Ascending aorta (tissue), 2 donors: ENCODE measurements around the gene KRTAP12-2. TPM values are rescaled to one million over a fixed set of nuclear protein-coding genes. Genes with fewer than 3 reads are reported as not detected.

Source experiments
- DNase-seq, 2 donors: peaks; one replicate each; pipeline ENCODE4 v3.0.0-alpha.2; 2019; ENCODE audit warnings: low spot score in 2 of 2
- H3K27ac ChIP-seq, 2 donors: fragments of 200-600 bp; sonication (generic); one replicate each; pipeline ENCODE4 v1.5.1; 2016 to 2017; ENCODE audit warnings: mild to moderate bottlenecking in 1 of 2
- H3K27me3 ChIP-seq: fragments of 200-600 bp; sonication (generic); one replicate; pipeline ENCODE4 v1.5.1; 2017
- H3K36me3 ChIP-seq, 2 donors: fragments of 200-600 bp; sonication (generic); one replicate each; pipeline ENCODE4 v1.5.1; 2016
- H3K4me1 ChIP-seq, 2 donors: fragments of 200-600 bp; sonication (generic); one replicate each; pipeline ENCODE4 v1.5.1; 2016 to 2017; ENCODE audit warnings: mild to moderate bottlenecking in 1 of 2
- H3K4me3 ChIP-seq, 2 donors: fragments of 200-600 bp; sonication (generic); one replicate each; pipeline ENCODE4 v1.5.1; 2016 to 2017; ENCODE audit warnings: mild to moderate bottlenecking in 1 of 2
- H3K9me3 ChIP-seq, 2 donors: fragments of 200-600 bp; sonication (generic); one replicate each; pipeline ENCODE4 v1.5.1; 2016
- intact Hi-C: fragments of 100-400 bp; cut with DNase I; formaldehyde crosslinking; loops from one replicate; pipeline ENCODE4 v1.15.1; 2023
- total RNA-seq: library from RNA; depleted of rRNA; stranded (reverse); fragments of >200 nt; gene quantifications from one replicate; pipeline ENCODE4 v1.1.0, GENCODE V29; 2016
- TF ChIP-seq, protein P1 (sequence below), 3 experiments: fragments of 200-600 bp in 2 of 3; fragments of 450-650 bp in 1 of 3; sonication (generic) in 2 of 3; IDR thresholded peaks; one replicate each; pipeline ENCODE4 v1.5.1; 2016 to 2019; ENCODE audit warnings: antibody characterized with exemption in 3 of 3, mild to moderate bottlenecking in 1 of 3, moderate library complexity in 1 of 3

KRTAP12-2 gene
- total RNA-seq, 1 donor from 2014 or later, result not detected

DNA sequence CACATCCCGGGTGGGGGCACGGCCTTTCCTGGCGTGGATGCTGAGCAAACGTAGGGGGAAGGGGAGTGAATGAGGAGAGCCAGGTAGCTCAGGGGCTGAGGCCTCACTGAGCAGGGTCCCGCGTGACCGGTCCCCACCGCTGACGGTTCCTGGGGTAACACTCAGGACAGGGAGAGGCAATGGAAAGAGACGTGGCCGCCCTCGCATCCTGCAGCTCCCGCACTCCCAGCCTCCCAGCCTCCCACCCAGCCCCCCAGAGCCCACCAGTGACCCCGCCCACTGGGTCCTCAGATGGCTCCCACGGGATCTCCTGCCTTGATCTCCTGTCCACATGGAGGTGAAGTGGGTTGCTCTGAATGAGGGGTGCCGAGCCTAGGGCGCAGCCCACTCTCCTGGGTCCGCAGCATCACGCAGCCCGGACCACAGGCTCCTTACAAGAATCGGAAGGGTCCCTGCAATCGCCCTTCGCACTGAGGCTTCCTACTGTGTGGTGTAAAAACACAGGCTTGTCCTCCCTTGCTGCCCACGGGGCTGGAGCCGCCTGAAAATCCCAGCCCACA lies 42.2 kb upstream of the KRTAP12-2 start:
- Histone ChIP-seq H3K9me3 (no peaks in the 10 kb centered on the region), H3K27me3 (peaks cover 22% of the 10 kb centered on the region), H3K27ac (no peak overlapping the region), H3K36me3 (no peaks in the 10 kb centered on the region), H3K4me3 (no peak overlapping the region), H3K4me1 (no peaks in the 10 kb centered on the region)
- intact Hi-C loops, result no loop called here
- TF ChIP-seq, protein P1, sequence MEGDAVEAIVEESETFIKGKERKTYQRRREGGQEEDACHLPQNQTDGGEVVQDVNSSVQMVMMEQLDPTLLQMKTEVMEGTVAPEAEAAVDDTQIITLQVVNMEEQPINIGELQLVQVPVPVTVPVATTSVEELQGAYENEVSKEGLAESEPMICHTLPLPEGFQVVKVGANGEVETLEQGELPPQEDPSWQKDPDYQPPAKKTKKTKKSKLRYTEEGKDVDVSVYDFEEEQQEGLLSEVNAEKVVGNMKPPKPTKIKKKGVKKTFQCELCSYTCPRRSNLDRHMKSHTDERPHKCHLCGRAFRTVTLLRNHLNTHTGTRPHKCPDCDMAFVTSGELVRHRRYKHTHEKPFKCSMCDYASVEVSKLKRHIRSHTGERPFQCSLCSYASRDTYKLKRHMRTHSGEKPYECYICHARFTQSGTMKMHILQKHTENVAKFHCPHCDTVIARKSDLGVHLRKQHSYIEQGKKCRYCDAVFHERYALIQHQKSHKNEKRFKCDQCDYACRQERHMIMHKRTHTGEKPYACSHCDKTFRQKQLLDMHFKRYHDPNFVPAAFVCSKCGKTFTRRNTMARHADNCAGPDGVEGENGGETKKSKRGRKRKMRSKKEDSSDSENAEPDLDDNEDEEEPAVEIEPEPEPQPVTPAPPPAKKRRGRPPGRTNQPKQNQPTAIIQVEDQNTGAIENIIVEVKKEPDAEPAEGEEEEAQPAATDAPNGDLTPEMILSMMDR (IDR thresholded peaks at IDR 0.05), result no peak
- peak in 1 of 2 donors; percentile 43 for DNase-seq

DNA sequence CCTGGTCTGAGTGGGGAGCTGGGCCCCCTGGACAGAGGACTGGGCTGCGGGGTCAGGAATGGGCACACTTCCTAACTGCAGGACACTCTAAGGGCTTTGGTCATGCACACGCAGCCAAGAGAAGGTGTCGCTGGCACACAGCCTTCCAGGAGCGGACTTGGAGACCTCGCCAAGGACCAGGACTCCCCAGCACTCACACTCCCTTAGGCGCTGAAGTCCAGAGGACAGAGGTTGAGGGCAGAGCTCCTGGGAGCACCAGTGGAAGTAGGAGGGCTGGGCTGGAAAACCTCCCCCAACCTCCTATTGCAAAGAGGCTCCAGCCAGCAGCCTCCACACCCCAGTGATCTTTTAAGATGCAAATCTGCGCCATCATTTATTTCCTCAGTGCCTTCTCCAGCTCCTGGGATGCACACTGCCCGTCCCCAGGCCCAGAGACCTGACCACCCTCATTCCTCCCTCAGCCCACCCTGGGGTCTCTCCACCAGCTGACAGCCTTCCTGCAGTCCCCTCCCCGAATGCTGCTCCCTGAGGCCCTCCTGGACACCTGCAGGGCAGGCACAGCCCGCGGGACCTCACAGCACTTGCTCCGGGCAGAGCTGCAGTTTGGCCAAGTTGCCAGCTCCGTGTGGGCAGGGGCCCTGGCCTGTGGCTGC lies 41.6 kb upstream of the KRTAP12-2 start:
- TF ChIP-seq, protein P1 (IDR thresholded peaks at IDR 0.05), result no peak
- intact Hi-C loops, result no loop called here
- H3K27ac ChIP-seq, result no peak overlapping the region
- H3K9me3 ChIP-seq, result no peaks in the 10 kb centered on the region
- peaks cover 22% of the 10 kb centered on the region for H3K27me3 ChIP-seq
- no peaks in the 10 kb centered on the region for H3K36me3 ChIP-seq
- peak in 1 of 2 donors; percentile 4 for DNase-seq
- no peaks in the 10 kb centered on the region for H3K4me1 ChIP-seq
- no peak overlapping the region for H3K4me3 ChIP-seq

DNA sequence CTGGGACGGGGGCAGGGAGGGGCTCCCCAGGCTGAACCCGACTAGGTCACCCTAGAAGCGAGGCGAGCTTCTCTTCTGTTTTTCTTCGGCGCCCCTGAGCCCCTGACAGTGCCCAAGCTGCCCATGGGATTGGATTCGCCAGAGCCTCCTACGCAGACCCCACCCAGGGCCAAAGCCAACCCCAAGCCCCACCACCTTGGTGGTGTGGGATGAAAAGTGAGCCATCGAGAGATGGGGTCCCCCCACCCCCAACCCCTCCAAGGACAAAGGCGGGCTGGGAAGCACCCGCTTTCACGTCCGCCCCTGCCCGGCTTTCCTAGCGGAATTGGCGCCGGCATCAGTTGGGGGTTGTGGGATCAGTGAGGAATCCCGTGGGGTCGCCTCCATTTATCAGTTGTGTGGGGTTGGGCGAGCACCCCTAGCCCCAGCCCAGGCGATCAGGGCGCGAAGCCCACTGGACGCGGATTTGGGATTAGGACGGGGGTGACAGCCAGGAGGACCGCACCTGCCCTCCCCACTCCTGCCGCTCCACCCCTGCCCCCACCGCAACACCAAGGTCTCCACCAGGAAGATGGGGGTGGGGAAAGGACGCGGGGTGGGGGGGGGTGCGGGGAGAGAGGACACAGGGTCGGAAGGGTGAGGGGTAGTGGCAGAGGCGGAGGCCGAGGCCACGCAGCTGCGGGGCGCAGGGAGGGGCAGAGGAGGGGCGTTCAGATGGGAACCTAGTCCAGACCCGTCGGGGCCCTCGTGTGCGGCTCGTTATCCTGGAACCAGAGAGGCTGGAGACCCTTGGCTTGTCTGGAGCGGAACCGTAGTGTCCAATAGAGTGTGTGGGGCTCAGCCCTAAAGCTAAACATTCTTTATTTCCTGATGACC lies 40.2 kb upstream of the KRTAP12-2 start:
- Histone ChIP-seq H3K4me3 (no peak overlapping the region), H3K4me1 (no peaks in the 10 kb centered on the region), H3K27ac (no peak overlapping the region), H3K27me3 (peaks cover 18% of the 10 kb centered on the region), H3K36me3 (no peaks in the 10 kb centered on the region), H3K9me3 (no peaks in the 10 kb centered on the region)
- DNase-seq, result peak in 1 of 2 donors; percentile 33
- intact Hi-C loops, result no loop called here
- TF ChIP-seq, protein P1 (IDR thresholded peaks at IDR 0.05), result no peak

DNA sequence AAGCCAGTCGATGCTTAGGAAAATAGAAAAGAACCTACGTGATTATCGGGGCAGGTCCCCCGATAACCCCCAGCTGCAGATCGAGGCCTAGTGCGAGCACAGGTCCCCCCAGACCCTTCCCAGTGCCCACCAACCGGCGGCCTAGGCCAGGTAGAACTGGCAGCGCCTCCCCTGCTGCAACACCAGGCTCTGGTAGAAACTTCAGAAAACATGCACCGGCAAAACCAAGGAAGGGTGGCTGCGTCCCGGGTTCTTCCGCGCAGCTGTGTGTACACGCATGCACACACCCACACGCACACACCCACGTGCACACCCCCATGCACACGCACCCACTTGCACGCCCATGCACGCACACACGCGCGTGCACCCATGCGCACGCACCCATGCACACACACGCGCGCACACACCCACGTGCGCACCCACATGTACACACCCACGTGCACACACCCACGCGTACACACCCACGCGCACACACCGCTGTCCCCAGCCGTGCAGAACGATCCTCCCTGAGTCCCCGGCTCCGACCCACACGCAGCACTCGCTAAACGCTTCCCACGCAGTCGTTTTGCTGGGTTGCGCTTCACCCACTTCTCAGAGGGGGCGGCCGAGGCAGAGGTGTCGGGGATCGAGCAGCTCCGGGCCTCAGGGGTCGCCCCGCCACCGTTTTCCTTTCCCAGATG lies 39.4 kb upstream of the KRTAP12-2 start:
- no peaks in the 10 kb centered on the region for H3K9me3 ChIP-seq
- H3K4me1 ChIP-seq, result no peaks in the 10 kb centered on the region
- no peak overlapping the region for H3K27ac ChIP-seq
- intact Hi-C loops, result no loop called here
- DNase-seq, result peak in 1 of 2 donors; percentile 47
- TF ChIP-seq, protein P1 (IDR thresholded peaks at IDR 0.05), result no peak
- H3K27me3 ChIP-seq, result peaks cover 10% of the 10 kb centered on the region
- no peak overlapping the region for H3K4me3 ChIP-seq
- no peaks in the 10 kb centered on the region for H3K36me3 ChIP-seq

DNA sequence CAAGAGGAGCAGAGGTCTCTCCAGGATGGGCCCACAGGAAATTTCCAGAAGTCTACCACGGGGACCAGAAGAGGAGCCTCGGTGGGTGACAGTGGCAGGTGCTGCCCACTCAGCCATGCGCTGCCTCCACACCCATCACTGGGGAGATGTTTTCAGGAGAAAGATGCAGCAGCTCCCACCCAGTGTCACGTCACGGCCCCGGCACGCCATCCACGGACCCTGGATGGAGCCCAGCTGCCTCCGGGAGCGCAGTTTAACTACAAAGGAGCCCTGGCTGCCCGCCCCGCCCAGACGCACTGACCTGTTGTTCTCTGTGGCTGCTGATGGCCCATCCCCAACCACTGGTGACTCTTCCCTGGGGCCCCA lies 37.9 kb upstream of the KRTAP12-2 start:
- Histone ChIP-seq H3K36me3 (no peaks in the 10 kb centered on the region), H3K27ac (no peak overlapping the region), H3K27me3 (peaks cover 6% of the 10 kb centered on the region), H3K4me3 (no peak overlapping the region), H3K9me3 (no peaks in the 10 kb centered on the region), H3K4me1 (no peaks in the 10 kb centered on the region)
- DNase-seq, result no peak
- intact Hi-C loops, result no loop called here
- TF ChIP-seq, protein P1 (IDR thresholded peaks at IDR 0.05), result no peak
